Fibroblast of mammary gland (primary cell): ENCODE measurements around the gene PARP4.
"Not testable (repeated sequence)": the region's sequence is repeated elsewhere in the genome, so short reads cannot be mapped to it uniquely, and the experiment has no call there.

Source experiments
- DNase-seq: peaks from one replicate; pipeline ENCODE4 v3.0.0-alpha.2; 2010; ENCODE audit warnings: low read depth
- H3K4me3 ChIP-seq: 2 replicates; pipeline ENCODE4 v1.5.1; 2011; ENCODE audit warnings: low read depth, mild to moderate bottlenecking, low read length, moderate library complexity; ENCODE audit not compliant: control insufficient read depth
- CTCF ChIP-seq: conservative IDR thresholded peaks from 2 replicates; pipeline ENCODE4 v1.5.1; 2011; ENCODE audit warnings: low read depth, low read length, inconsistent platforms; ENCODE audit not compliant: control insufficient read depth, insufficient read depth

PARP4 gene

GRCh38 chr13:24389506-24389905 is 123.1 kb downstream of the PARP4 start:
- TF ChIP-seq CTCF: no peak
- H3K4me3 ChIP-seq: no peak overlapping the region
- no peak for DNase-seq

- not testable (repeated sequence) for H3K4me3 ChIP-seq, DNase-seq
Measured at GRCh38 chr13:24388743-24389142, 123.8 kb downstream of the PARP4 start.

DNA sequence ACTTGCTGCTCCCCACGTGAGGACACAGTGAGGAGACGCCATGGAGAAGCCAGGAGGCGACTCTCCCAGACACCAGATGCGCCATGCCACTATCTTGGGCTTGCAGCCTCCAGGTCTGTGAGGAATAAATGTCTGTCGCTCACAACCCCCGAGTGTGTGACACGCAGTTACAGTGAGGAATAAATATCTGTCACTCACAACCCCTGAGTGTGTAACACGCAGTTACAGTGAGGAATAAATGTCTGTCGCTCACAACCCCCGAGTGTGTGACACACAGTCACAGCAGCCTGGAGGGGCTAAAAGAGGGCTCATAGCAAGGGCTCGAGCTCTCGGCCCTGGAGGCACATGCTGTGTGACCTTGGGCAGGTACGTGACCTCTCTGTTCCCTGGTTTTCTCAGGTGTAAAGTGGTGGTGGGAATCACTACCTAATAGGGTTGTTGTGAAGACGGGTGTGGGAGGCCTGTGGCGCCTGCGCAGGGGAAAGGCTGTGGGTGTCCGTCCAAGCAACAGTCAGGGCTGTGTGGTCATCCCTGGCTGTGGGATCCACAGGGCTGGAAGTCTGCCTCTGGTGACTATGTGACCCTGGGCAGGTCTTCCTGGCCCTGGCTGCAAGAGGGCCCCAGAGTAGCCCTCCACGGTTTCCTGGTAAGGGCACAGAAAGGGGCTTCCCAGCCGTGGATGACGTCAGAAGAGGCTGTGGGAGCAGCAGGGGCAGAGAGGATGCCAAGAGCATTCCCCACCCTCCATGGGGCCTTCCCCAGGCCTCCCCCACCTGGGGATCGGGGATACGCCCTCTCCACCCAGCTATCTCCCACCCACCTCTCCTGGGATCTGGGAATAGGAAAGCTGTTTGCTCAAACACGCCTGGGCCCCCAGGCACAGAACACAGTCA is 125.5 kb downstream of the PARP4 start:
- no peak overlapping the region for H3K4me3 ChIP-seq
- no peak for TF ChIP-seq CTCF
- no peak for DNase-seq

DNA sequence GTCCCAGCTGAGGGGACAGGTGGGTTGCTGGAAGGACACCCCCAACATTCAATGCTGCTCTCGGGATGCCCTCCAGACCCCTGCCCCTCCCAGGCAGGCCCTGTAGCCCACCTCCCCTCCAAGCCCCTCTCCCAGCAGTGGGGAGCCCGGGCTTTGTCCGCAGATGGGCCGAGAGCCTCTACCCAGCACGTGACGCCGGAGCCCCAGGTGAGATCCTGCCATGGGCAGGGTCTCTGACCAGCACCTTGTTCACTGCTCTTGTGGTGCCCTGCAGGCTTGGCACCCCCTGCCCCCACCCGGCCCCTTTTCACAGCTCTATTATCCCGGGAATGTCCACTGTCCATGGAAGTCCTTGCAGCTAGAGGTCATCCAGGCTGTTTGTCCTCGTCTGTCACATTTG is 126.7 kb downstream of the PARP4 start:
- no peak for DNase-seq
- TF ChIP-seq CTCF: no peak
- H3K4me3 ChIP-seq: no peak overlapping the region

DNA sequence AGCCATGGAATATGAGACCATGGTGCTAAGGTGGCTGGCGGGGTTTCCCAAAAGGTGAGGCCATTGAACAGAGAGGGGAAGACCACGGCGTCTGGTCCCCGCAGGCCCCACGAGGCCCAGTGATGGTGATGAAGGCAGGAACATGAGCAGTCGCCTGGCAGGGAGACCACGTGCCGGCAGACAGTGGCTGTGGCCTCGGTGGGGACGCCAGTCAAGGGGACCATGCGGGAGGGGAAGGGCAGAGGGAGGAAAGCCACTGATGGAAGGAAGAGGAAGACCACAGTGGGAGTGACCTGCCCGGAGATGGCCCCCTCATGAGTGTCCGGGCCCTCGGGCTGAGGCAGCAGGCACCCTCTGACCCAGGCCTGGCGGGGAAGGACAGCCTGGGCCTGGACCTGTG is 127.6 kb downstream of the PARP4 start:
- not testable (repeated sequence) for H3K4me3 ChIP-seq, DNase-seq

- not testable (repeated sequence) for DNase-seq, H3K4me3 ChIP-seq
Measured at GRCh38 chr13:24384091-24384490, 128.5 kb downstream of the PARP4 start.

DNA sequence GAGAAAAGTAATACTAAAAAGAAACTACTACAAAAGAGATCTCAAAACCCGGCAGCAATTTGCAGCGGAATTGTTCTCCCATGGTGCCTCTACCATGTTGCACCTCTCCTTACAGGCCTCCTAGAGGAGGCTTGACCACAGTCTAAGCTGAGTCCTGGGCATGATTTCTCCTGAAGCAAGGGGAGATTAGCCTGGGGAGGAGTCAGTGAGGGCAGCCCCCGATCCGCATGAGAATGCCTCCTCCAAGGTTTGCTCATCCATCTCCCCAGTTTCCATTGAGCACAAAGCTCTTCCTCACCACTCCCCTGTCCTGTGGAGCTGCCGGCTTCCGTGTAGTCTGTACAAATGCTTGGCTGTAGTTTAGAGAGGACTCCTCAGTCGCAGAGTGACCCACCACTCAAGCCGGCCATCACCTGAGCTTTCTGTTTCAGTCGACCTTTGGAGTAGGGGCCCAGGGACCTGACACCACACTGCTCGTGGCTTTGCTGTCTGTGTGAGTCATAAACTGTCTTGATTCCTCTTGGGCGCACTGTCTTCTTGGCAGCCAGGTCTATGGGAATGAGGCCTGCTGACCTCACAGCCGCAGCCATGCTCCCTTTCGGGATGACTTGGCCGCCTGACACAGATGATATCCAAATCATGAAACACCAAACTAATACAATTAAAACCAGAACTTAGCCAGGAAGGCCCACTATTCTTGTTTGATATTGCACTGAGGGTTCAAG is 130.9 kb downstream of the PARP4 start:
- DNase-seq: peak; percentile 90
- no peak for TF ChIP-seq CTCF
- no peak overlapping the region for H3K4me3 ChIP-seq

- peak; percentile 55 for DNase-seq
- H3K4me3 ChIP-seq: not testable (repeated sequence)
Measured at GRCh38 chr13:24380881-24381280, 131.7 kb downstream of the PARP4 start.

DNA sequence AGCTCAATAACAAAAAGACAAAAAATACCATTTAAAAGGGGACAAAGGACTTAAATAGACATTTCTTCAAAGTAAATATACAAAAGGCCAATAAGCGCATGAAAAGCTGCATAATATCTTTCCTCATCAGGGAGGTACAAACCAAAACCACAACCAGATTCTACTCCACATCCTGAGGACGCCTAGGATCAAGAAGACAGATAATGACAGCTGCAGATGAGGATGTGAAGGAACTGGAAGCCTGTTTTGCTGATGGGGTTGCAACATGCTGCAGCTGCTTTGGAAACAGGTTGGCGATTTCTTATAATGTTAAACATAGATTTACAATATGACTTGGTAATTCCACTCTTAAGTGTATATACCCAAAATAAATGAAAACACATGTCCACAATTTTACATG is 132.4 kb downstream of the PARP4 start:
- not testable (repeated sequence) for DNase-seq, H3K4me3 ChIP-seq

GRCh38 chr13:24371273-24371672 is 141.3 kb downstream of the PARP4 start:
- not testable (repeated sequence) for DNase-seq, H3K4me3 ChIP-seq
